ENCODE data around the gene TIGD7. TPM values are rescaled to one million over a fixed set of nuclear protein-coding genes. Genes with fewer than 3 reads are reported as not detected.

Gene TIGD7
- total RNA-seq, 1 experiment from 2014 or later, result 4.2 TPM

DNA sequence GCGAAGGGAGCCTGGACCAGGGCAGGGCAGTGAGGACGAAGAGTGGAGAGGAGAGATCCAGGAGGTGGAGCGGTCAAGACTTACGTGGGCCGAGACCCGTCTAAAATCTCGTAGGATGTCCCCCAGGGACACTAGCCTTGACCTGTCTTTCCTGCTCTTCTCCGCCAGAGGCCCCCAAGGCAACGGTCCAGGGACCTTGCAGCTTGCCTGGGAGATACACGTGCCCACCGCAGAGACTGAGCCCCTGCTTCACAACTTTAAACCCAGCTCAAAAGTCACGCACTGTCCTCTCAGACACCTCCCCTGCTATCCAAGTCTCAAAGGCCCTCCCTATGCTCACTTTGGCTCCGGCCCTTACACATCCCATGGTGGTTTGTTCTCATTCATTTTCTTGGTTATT lies 9.4 kb downstream of the TIGD7 start:
- TF ChIP-seq, protein P1, sequence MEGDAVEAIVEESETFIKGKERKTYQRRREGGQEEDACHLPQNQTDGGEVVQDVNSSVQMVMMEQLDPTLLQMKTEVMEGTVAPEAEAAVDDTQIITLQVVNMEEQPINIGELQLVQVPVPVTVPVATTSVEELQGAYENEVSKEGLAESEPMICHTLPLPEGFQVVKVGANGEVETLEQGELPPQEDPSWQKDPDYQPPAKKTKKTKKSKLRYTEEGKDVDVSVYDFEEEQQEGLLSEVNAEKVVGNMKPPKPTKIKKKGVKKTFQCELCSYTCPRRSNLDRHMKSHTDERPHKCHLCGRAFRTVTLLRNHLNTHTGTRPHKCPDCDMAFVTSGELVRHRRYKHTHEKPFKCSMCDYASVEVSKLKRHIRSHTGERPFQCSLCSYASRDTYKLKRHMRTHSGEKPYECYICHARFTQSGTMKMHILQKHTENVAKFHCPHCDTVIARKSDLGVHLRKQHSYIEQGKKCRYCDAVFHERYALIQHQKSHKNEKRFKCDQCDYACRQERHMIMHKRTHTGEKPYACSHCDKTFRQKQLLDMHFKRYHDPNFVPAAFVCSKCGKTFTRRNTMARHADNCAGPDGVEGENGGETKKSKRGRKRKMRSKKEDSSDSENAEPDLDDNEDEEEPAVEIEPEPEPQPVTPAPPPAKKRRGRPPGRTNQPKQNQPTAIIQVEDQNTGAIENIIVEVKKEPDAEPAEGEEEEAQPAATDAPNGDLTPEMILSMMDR (conservative IDR thresholded peaks at IDR 0.05), result no peak
- Histone ChIP-seq H3K27ac (ENCODE audit: insufficient read length, low read depth, low read length) (no peak overlapping the region), H2BK20ac (ENCODE audit: low read depth, low read length, poor library complexity, severe bottlenecking) (no peak overlapping the region), H3K56ac (ENCODE audit: insufficient read length, low read depth, low read length) (no peak overlapping the region), H3K4me1 (ENCODE audit: insufficient read depth, low read length) (no peaks in the 10 kb centered on the region), H3K79me1 (ENCODE audit: insufficient read depth, low read depth, low read length, poor library complexity, severe bottlenecking) (peaks cover 2% of the 10 kb centered on the region), H2AFZ (ENCODE audit: low read length) (no peak overlapping the region), H3K79me2 (ENCODE audit: insufficient read depth, low read length) (no peaks in the 10 kb centered on the region), H4K5ac (ENCODE audit: insufficient read length, low read depth, low read length) (no peak overlapping the region), H3K18ac (ENCODE audit: insufficient read length, low read depth, low read length) (no peak overlapping the region), H3K23ac (ENCODE audit: insufficient read length, low read depth, low read length) (no peak overlapping the region), H2AK5ac (ENCODE audit: insufficient read length, low read length) (no peak overlapping the region), H3K23me2 (ENCODE audit: insufficient read length, low read depth, low read length, poor library complexity, severe bottlenecking) (no peaks in the 10 kb centered on the region), H4K20me1 (ENCODE audit: control insufficient read depth, insufficient read depth, insufficient read length) (no peaks in the 10 kb centered on the region), H3T11ph (ENCODE audit: low read length) (no peak overlapping the region), H2BK120ac (ENCODE audit: low read depth, low read length, poor library complexity, severe bottlenecking) (no peak overlapping the region), H3K9me3 (ENCODE audit: control insufficient read depth, low read depth, low read length) (peaks cover 13% of the 10 kb centered on the region), H3K4me2 (ENCODE audit: insufficient read depth, insufficient read length, low read length) (no peak overlapping the region), H2BK12ac (ENCODE audit: insufficient read length, low read depth, low read length) (no peak overlapping the region), H3K27me3 (ENCODE audit: insufficient read depth, low read length) (no peaks in the 10 kb centered on the region), H3K4ac (ENCODE audit: low read depth, low read length) (no peak overlapping the region), H2BK5ac (ENCODE audit: insufficient read length, low read length) (no peak overlapping the region), H4K91ac (ENCODE audit: insufficient read length, low read depth, low read length) (no peak overlapping the region), H3K9ac (ENCODE audit: extremely low read depth, insufficient read length, low read length) (no peak overlapping the region), H2BK15ac (ENCODE audit: low read depth, low read length) (no peak overlapping the region), H3K14ac (ENCODE audit: insufficient read depth, low read length) (no peak overlapping the region), H4K8ac (replicated peaks; ENCODE audit: insufficient read length, low read depth, low read length) (no peak overlapping the region)
- no CpG with 5 or more reads among the region's 13 CpGs for WGBS (ENCODE audit: extremely low coverage, insufficient read length, low lambda C conversion rate)
- Mint-ChIP-seq H3K4me3 (no peak overlapping the region), H3K9me3 (peaks cover 72 to 77% of the 10 kb centered on the region in 2 experiments), H3K27me3 (ENCODE audit: low read depth) (peaks cover 3% of the 10 kb centered on the region), H3K27ac (no peak overlapping the region), H3K4me1 (no peaks in the 10 kb centered on the region), H3K36me3 (ENCODE audit: insufficient read depth in 1 of 3, low read depth in 3 of 3) (peaks cover 68 to 73% (median 71%) of the 10 kb centered on the region in 3 experiments)
- no peak for DNase-seq

Measured in H9 (cell line).